GM12801 (cell line): ENCODE measurements around the gene STARD8.

Experiments used
- TF ChIP-seq, protein P1 (sequence below): IDR thresholded peaks from one replicate; pipeline ENCODE4 v1.5.1; 2011; ENCODE audit warnings: control low read depth; ENCODE audit not compliant: insufficient read length; ENCODE audit errors: extremely low read depth

STARD8 gene

DNA sequence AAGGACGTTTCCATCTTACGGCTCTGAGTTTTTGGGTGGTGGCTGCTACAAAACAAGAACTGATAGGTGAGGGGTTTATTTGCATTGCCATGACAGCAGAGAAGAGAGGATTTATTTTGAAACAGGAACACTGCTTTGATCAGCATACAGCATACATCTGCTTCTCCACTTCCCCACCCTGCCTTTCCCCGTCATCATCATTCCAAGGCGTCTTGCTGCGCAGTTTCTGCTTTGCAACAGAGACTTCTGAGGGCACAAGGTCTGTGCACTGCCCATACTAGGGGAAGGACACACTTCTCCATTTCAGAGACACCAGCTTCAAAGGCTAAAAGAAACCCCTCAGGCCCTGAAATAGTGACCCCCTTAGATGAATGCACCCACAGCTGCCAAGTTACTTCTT is 19.1 kb downstream of the STARD8 start:
- TF ChIP-seq, protein P1, sequence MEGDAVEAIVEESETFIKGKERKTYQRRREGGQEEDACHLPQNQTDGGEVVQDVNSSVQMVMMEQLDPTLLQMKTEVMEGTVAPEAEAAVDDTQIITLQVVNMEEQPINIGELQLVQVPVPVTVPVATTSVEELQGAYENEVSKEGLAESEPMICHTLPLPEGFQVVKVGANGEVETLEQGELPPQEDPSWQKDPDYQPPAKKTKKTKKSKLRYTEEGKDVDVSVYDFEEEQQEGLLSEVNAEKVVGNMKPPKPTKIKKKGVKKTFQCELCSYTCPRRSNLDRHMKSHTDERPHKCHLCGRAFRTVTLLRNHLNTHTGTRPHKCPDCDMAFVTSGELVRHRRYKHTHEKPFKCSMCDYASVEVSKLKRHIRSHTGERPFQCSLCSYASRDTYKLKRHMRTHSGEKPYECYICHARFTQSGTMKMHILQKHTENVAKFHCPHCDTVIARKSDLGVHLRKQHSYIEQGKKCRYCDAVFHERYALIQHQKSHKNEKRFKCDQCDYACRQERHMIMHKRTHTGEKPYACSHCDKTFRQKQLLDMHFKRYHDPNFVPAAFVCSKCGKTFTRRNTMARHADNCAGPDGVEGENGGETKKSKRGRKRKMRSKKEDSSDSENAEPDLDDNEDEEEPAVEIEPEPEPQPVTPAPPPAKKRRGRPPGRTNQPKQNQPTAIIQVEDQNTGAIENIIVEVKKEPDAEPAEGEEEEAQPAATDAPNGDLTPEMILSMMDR, result no peak

DNA sequence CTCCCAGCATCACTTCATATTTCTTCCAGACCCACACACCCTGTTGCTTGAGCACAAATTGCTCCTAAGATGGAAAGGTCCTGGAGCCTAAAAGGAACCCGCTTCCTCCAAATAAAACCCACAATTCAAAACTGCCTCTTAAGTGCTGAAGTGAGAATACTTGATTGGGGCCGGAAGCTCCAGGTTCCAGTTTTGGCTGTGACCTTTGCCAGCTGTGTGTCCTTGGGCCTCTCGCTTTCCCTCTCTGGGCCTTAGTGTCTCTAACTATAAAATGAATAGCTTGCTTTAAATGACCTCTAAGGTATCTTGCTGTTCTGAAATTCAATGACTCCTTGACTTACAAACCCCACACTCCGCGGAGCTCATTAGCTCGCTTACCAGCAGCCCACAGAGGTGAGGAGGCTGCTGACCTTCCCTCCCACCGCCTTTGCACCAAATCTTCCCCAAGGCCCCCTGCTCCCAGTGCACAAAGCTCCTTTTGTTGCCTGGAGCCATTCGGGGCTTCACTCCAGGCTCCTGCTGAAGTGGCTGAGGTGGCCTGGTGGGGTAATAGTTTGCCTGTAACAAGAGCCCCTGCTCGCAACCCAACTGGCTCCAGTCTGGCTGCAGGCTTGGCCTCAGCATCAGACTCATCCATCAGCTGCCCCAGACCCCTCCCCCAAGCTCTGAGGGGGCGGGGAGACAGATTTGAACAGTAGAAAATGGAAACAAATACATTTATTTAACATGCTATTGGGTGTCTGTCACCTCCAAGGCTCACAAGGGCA is 21.8 kb downstream of the STARD8 start:
- TF ChIP-seq, protein P1, result no peak

DNA sequence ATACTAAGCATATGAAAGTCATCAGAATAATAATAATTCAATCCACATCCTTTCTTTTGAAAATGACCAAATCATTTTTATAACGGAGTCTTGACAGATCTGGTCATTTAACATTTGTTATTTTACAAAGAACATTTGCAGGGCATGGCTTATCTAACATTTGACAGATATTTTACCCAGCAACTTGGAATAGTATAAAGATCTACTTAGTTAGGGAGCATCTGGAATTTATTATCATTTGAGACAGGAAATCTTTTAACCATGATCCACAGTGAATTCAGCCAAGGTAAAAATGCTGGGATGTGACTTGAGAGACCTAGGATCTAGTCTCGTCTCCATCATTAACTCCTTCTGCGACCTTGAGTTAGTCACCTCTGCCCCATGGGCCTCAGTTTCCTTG is 22.4 kb downstream of the STARD8 start:
- TF ChIP-seq, protein P1, result no peak

DNA sequence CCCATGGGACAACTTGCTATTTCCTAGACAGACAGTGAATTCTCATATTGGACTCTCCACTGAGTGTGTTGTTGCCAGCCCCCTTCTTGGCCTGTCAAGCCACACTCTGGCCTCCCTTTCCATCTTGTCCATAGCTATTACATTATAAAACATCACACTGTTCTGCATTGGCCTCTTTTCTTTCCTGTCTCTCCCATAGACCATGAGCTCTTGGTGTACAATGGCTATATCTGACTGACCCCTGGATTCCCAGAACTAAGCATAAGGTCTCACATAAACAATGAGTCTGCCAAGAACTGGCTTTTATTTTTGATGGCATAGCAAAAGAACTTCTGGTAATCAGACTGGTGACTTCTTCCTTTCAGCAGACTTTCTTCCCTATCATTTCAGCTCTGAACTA is 23.8 kb downstream of the STARD8 start:
- TF ChIP-seq, protein P1, result no peak

DNA sequence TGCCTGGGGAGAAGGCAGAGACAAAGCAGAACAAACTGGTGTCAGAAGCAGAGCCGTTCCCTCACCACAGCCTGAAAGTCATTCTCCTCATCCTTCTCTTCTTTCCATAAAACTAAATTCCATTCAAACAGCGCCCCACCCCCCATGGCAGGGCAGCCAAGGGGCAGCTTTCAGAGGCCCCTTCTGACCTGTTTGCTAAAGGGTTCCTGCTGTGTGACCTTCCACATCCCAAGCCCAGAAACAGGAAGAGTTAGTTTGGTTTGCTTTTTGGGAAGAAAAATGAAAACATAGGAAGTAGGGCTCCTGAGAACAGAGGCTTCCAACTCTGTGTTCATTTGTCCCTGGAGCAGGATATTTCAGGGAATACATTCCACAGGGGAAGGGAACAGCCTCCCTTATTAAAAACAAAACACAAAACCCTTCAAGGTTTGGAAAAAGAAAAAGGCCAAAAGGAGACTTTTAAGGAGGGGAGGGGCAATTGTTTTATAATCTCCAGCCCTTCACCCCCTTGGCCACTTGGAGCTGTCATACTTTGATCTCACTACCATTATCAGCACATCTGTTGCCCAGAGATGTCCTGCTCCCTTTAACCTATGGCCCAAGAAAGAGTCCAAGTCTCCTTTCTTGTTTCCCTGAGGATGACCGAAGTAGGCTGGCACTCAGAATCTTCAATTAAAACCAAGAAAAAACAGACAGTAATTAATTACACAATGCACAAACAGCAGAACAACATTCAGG is 25.3 kb downstream of the STARD8 start:
- TF ChIP-seq, protein P1, result no peak

DNA sequence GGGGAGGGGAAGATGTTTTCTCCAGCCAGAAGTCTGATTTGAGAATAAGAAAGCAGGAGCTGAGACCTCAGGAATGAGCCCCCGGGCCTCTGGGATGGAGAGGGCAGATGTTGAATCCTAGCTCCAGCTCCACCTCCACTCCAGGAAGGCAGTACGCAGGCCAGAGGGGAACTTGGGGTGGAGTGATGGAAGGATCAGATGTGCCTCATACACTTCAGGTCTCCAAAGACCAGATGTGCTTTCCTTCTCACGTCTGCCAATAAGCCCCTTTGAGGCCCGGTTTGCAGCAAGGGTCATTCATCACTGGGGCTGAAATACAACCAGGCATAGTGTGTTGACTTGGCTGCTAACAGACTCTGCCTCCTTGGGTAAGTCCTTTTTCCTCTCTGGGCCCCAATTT is 28.1 kb downstream of the STARD8 start:
- TF ChIP-seq, protein P1, result no peak

DNA sequence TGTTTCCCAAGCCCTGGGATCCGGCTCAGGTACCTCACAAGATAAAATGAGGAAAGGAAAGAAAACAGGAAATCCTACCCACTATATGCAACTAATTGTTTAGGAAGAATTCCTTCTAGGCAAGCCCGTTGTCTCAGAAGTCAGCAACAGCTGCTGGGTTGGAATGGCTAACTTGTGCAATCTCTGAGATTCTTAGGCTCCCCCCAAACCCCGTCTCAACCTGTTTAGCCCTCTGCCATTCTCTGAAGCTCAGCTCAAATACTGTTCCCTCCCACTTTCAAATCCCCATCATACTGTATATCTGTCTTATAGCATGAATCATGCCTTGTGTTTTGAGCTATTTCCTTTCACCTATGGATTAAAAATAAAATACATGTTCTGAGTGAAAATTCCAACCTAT is 28.9 kb downstream of the STARD8 start:
- TF ChIP-seq, protein P1, result no peak
